H54 (cell line): ENCODE data around the gene FSTL4.

ENCODE experiments used
- DNase-seq: peaks from one replicate; pipeline ENCODE4 v3.0.0; 2011; ENCODE audit warnings: low spot score, mixed read lengths; ENCODE audit not compliant: insufficient read length
- FAIRE-seq: peaks from 3 replicates; lab custom pipeline; 2011; peaks lifted over from hg19 to GRCh38; lab: Jason Lieb, UNC
- POLR2A ChIP-seq: IDR thresholded peaks from 2 replicates; pipeline ENCODE4 v1.6.1; 2011; ENCODE audit warnings: low read depth, mild to moderate bottlenecking, low read length

Gene FSTL4

DNA sequence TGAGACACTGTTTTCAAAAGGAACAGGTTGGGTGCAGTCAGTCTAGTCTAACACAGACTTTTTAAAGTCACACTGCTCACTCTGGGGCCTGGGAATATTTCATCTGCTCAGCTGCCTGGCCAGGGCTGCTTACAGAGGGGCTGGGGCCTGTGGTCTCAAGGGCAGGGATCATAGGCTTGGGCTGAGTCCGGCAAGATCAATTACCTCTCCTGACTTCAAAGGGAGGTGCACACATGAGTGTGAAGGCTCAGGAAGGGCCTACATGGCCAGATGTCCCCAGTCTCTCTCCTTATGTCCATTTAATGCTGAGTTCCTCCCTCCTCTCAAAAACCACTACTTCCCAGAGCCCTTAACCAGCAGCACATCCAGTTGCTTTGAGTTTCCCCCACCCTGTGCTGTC lies 313.3 kb downstream of the FSTL4 start:
- FAIRE-seq (no peak), DNase-seq (no peak)
- TF ChIP-seq POLR2A = no peak

DNA sequence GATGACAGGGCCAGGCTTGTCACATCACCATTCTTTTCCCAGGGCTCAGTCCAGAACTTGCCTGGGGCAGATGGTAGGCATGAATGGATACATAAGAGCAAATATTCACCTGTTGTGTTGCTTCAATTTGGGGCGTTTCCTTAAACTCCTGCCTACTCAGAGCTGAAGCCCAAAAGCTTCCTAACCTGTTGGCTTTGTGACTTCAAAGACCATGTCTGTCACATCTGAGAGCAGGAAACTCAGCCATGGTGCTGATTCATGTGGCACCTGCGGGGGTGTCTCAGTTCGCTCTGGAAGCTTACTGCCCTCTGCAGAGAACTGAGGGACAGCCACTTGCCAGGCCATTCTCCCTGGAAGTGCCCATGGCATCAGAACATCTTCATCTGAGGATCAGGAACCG lies 313.9 kb downstream of the FSTL4 start:
- TF ChIP-seq POLR2A = no peak
- FAIRE-seq = no peak
- DNase-seq = no peak

DNA sequence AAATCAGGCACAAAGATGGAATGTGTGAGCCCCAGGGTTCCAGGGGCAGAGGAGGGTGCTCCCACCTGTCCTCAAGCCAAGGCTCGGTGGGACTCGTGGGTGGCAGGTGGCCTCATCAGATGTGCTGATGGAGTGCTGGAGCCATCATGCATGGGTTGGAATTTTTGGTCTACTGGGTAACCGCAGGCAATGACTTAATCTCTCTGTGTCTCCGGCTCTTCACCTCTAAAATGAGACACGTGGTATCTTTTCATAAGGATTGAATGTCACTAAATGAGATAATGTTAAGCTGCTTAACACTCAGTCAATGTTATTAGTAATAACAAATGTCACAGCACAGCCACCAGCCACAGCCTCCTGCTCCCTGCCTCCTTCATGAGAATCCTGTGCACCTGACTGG lies 315.0 kb downstream of the FSTL4 start:
- DNase-seq (no peak), FAIRE-seq (no peak)
- no peak for TF ChIP-seq POLR2A

DNA sequence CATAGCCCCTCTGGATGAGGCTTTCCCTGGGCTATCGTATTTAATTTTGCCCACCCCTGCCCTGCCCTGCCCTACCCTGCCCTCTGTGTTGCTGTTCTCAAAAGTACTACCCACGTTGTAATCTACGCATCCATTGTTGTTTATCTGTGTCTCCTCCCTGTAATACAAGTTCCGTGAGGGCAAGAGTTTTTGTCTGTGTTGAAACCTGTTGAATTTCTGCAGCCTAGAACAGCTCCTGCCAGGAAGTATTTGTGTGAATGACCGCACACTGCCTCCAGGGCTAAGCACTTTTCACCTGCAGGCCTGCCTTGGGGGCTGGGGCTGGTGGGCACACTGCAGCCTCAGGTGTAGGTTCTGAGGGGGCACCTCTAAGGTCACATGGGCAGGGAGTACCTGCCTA lies 315.7 kb downstream of the FSTL4 start:
- DNase-seq = no peak
- FAIRE-seq = no peak
- no peak for TF ChIP-seq POLR2A

DNA sequence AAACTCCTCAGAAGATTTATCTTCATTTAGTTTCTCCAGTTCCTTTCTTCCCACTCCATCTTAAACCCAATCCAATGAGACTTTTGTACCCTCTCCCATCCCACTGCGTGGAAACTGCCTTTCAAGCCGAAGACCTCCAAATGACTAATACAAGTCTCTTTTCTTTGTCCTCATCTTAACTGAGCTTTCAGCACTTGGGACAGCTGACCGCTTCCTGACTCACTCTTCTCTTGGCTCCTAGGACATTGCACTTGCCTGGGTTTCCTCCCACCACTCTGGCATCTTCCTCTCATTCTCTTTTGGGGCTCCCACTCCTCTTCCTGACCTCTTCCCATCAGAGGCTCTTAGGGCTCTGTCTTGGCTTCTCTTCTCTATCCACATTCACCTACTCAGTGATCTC lies 316.8 kb downstream of the FSTL4 start:
- FAIRE-seq (no peak), DNase-seq (no peak)
- TF ChIP-seq POLR2A = no peak

DNA sequence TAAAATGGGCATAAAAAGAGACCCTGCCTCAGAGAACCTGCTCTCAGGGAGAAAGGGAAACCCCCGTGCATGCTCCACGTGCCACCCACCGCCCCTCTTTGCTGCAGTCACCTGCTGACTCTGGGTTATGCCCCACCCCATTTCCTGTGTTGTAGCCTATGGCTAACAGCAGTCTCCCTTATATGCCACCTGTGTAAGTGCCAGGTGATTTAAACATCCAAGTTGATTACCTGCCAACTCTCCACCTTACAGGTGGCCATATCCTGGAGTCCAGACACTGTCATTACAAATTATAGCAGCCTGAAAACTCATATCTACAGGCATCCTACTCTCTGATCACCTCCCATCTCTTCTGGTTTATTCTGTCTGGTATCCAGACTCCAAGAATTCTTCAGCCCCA lies 318.0 kb downstream of the FSTL4 start:
- FAIRE-seq = no peak
- no peak for TF ChIP-seq POLR2A
- no peak for DNase-seq

DNA sequence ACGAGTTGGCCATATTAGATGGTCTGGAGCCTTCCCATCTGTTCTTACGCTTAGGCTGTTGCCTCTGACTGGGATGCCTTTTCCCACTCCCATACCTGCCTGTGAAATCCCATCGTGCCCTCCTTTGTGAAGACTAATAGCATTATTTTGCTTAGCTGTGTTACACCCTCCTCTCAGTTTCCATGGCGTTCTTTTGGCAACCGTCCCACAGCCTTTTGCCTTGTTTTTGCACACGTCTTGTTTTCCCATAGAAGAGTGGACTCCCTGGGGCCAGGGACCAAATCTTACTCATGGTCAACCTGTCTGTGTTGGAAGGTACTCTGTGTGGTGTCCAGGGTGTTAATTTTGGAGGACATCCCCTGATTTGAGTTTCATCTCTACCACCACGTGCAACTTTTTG lies 318.4 kb downstream of the FSTL4 start:
- TF ChIP-seq POLR2A = no peak
- DNase-seq (no peak), FAIRE-seq (no peak)

DNA sequence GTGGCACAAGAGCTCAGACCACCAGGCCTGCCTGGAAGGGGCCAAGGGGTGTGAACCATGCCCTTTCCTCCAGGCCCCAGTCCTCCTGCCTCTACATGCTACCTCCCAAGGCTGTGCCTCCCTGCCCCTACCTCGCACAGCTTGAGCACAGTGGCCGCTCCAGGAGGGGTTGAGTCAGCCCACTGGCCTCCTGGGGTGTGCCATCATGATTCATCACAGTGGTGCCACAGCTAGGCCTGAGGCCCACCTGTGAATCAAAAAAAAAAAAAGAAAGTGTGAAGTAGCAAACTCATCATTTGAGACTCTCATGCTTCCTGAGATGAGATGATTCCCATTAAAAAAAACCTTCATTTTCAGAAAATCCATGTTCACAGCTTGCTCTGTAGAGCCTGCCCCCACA lies 320.0 kb downstream of the FSTL4 start:
- TF ChIP-seq POLR2A = no peak
- DNase-seq (peak; percentile 93), FAIRE-seq (no peak)

DNA sequence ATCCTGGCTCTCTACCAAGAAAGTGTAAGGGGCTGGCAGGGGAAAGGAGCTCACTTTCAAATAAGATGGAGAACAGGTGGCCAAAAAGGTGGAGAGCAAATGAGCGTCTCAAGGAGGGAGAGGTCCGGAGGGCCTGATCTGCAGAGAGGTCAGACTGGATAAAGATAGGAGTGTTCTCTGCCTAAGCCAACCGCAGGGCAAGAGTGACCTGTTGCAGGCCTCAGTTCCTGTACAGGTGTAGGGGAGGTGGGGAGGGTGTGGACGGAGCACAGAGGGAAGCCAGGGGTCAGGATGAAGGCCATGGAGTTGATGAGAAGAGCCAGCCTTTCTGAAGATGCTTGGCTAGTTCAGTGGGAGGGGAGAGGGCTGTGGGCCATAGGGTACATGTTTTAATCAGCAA lies 320.8 kb downstream of the FSTL4 start:
- no peak for DNase-seq
- no peak for FAIRE-seq
- TF ChIP-seq POLR2A = no peak

DNA sequence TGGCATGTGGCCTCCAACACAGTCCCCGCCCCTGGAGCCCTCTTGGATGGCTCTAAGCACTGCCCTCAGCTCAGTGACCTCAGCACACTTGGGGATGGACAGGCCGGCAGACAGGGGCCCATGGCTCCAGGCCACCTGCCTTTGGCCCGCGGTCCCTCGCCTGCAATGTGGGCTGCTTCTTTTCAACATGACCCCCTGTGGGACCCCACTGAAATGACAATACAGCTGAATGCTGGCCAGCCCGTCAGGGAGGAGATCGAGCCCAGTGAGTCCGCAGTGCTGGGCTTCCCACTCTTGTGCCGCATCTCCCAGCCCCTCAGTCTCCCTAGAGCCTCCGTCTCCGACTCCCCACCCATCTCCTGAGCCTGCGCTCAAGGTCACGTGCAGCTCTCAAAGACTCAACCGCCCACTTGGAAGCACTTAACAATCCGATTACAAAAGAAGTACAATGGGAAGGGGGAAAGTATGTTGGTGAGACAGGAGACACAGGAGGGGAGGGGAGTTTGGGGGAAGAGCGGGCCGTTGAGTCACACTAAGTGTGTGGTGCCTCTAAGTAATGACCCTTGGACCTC lies 321.6 kb downstream of the FSTL4 start:
- FAIRE-seq (no peak), DNase-seq (no peak)
- no peak for TF ChIP-seq POLR2A

DNA sequence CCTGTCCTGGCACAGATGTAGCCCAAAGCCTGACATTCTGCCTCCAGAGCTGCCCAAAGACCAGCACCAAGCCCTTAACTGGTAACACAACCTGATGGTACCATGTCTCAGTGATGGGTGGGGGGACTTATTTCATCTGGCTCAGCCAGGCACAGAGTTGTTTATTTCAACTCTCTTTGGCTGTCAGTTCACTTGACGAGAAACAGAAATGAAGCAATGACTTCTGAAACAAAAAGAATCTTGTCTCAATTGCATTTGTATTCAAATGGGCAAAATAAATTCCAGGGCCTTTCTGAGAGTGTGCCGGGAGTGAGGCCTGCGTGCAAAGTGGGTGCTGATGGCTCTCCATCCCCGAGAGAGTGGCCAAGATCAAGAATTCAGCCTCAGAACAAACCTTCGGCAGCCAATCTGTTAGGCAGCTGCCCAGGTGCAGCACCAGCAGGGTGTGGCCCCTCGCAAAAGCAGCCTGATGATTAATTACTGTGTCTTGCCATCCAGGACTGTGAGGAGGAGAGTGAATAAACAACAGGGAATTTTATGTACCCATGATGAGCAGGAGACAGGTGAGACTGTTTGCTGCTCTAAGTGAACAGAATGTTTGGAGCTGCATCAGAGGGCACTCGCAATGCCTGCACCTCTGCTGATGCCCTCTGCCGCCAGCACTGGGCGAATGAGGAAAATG lies 322.5 kb downstream of the FSTL4 start:
- TF ChIP-seq POLR2A = no peak
- no peak for FAIRE-seq
- no peak for DNase-seq

DNA sequence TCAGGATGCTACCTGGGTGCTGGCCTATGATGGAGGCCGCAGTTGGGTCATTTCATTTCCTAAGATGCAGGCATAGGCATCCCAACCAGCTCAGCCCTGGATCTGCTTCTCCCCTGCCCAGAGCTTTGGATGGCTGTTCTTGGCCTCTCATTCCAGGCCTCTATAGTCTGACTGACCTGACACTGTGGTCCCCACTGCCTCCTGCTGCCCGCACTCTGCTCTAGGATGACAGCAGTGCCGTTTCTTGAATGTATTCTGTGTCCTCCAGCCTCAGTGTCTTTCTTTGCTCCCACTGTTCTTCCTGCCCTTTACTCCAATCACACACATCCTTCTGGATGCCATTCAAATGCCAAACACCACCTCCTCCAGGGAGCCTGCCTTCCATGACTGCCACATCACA lies 324.8 kb downstream of the FSTL4 start:
- no peak for TF ChIP-seq POLR2A
- DNase-seq (no peak), FAIRE-seq (no peak)

DNA sequence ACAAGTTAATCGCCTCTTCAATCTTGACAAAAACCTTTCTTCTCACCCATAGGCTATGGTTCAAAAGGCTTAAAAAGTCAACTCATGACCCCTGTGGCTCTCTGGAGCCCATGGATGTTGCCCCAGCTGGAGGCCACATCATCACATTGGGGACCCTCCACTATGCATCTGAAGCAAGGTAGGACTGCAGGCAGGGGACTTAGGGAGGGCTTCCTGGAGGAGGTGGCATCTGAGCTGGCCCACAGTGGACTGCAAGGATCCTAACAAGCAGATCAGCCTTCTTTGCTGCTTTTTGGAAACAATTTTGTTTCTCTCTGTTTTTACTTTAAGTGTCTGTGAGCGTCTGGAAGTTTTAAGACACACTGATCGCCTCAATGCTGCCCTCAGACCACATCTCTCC lies 325.9 kb downstream of the FSTL4 start:
- no peak for DNase-seq
- TF ChIP-seq POLR2A = no peak
- no peak for FAIRE-seq

DNA sequence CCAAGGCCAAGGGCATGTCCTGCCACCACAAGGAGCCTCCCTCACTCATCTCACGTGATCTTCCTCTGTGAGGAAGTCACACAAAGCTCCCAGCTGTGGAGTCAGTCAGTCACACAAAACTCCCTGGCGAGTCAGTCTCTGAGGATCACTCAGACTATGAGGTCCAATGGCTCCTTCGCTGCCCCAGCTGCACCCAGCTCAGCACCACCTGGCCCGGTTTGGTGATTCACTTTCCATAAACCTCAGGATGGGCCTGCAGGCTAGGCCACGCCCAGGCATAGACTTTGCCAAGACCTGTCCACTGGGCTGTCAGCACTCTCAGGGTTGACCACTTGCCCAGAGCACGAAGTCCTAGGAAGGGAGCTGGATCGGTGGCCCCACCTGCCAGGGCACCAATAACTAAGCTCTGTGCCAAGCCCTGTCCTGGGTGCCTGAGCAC lies 326.7 kb downstream of the FSTL4 start:
- TF ChIP-seq POLR2A = no peak
- peak; percentile 84 for FAIRE-seq
- DNase-seq = peak; percentile 78

DNA sequence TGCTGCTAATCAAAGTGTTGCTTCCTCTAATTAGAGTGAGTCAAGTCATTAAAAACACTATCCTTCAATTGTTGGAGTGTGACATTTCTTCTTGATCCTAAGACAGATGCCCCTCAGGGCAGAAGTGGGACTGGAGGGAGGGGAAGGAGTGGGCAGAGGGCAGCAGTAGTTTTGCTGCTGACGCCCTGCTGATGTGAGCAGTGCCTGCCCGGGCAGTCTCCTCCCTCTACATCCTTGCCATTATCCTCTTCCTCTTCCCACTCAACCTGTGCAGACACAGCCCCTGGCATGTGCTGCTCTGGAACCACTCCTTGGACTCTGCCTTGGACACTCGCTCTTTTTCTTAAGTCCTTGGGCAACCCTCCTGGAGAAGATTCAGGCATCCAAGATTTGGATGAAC lies 328.0 kb downstream of the FSTL4 start:
- no peak for TF ChIP-seq POLR2A
- FAIRE-seq (no peak), DNase-seq (no peak)

DNA sequence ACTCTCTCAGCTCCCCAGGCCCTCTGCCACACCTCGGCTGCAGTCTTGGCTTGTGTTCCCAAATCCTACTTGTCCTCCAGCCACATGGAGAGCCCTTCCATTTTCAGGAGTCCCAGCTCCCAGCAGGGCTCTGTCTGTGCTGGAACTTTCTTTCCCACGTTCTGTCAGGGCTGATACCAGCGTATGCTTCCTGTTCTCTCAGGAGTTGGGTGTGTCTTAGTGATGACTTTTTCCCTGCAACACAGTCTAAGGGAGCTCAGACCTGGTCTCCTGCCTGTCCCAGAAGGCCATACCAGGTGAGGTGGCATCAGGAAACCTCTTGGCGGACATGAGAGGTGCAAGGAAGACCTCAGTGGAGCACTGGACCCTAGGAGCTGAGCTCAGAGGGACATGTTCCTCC lies 334.0 kb downstream of the FSTL4 start:
- no peak for TF ChIP-seq POLR2A
- FAIRE-seq = no peak

More for the DNA sequence above, 334.0 kb downstream of the FSTL4 start:
- DNase-seq = no peak
